HG02981 (cell line): ENCODE measurements around the gene THAP3.

ENCODE experiments used
- ATAC-seq: cut with Tn5 transposase; IDR thresholded peaks from one replicate; pipeline ENCODE4 v1.9.1; 2021; ENCODE audit warnings: mild to moderate bottlenecking, moderate library complexity; ENCODE audit not compliant: unreplicated experiment

THAP3 gene

GRCh38 chr1:6603915-6604558 lies 20.6 kb upstream of the THAP3 start:
- ATAC-seq = no peak

GRCh38 chr1:6612641-6613360 lies 11.9 kb upstream of the THAP3 start:
- ATAC-seq = peak; percentile 29

- peak; percentile 91 for ATAC-seq
Measured at GRCh38 chr1:6613361-6614018, 11.2 kb upstream of the THAP3 start, which contains the start of gene PHF13. TSS of gene PHF13 (plus strand) at chr1:6613731. CDS start at chr1:6614067, 336 bp downstream.

GRCh38 chr1:6614019-6614928 lies 10.4 kb upstream of the THAP3 start:
- peak; percentile 1 for ATAC-seq

GRCh38 chr1:6614929-6615785 lies 9.5 kb upstream of the THAP3 start:
- no peak for ATAC-seq

- ATAC-seq = no peak
Measured at GRCh38 chr1:6619045-6619444, 5.6 kb upstream of the THAP3 start.

GRCh38 chr1:6621429-6622391 lies 3.0 kb upstream of the THAP3 start:
- ATAC-seq = no peak

GRCh38 chr1:6622396-6623152 lies 2.1 kb upstream of the THAP3 start:
- ATAC-seq = no peak

- no peak for ATAC-seq
Measured at GRCh38 chr1:6623269-6623965, 1.3 kb upstream of the THAP3 start.

- ATAC-seq = peak; percentile 25
Measured at GRCh38 chr1:6625584-6626149, 999 bp downstream of the THAP3 start.

GRCh38 chr1:6627031-6627430 lies 2.4 kb downstream of the THAP3 start:
- ATAC-seq = no peak

GRCh38 chr1:6627841-6628545 lies 3.3 kb downstream of the THAP3 start:
- ATAC-seq = no peak

GRCh38 chr1:6628971-6629479 lies 4.4 kb downstream of the THAP3 start:
- ATAC-seq = no peak

GRCh38 chr1:6630027-6630426 lies 5.4 kb downstream of the THAP3 start:
- no peak for ATAC-seq

GRCh38 chr1:6631058-6631457 lies 6.4 kb downstream of the THAP3 start:
- ATAC-seq = no peak
